Right lobe of liver (tissue), 4 donors: ENCODE results near the gene VGLL3.

Source experiments
- POLR2A ChIP-seq: fragments of 450-650 bp; IDR thresholded peaks from one replicate; pipeline ENCODE4 v1.6.1; 2017; ENCODE audit warnings: antibody characterized with exemption, mild to moderate bottlenecking
- TF ChIP-seq, protein P1 (sequence below), 4 donors: fragments of 200-600 bp in 3 of 4; fragments of 450-650 bp in 1 of 4; IDR thresholded peaks; one replicate each; pipeline versions ENCODE4 v1.5.1 to v1.8.0; 2016 to 2022; ENCODE audit warnings: antibody characterized with exemption in 4 of 4, mild to moderate bottlenecking in 2 of 4
- donor health status: DM: no; HTN: no; CAD: no.
- donor health status: DM: no; HTN: no; CAD: no.
- donor health status: DM: no; HTN: yes; CAD: no.

DNA sequence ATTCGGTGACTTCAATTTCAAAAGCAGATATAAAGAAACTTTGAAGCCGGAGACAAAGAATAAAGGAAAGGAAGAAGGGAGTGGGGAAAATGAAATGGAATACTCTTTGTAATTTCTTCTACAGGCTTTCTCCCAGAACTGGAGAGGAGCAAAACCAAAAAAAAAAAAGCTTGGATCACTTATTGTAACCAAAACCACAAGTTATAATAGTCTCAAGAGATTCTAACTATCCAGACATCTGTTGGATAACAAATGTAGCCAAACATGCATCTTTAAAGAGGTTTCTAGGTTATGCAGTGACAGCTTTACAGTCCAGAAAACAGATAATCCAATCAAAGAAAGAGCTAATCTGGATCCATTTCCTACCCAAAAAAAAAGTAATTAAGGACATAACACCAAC lies 36.2 kb downstream of the VGLL3 start:
- TF ChIP-seq, protein P1, sequence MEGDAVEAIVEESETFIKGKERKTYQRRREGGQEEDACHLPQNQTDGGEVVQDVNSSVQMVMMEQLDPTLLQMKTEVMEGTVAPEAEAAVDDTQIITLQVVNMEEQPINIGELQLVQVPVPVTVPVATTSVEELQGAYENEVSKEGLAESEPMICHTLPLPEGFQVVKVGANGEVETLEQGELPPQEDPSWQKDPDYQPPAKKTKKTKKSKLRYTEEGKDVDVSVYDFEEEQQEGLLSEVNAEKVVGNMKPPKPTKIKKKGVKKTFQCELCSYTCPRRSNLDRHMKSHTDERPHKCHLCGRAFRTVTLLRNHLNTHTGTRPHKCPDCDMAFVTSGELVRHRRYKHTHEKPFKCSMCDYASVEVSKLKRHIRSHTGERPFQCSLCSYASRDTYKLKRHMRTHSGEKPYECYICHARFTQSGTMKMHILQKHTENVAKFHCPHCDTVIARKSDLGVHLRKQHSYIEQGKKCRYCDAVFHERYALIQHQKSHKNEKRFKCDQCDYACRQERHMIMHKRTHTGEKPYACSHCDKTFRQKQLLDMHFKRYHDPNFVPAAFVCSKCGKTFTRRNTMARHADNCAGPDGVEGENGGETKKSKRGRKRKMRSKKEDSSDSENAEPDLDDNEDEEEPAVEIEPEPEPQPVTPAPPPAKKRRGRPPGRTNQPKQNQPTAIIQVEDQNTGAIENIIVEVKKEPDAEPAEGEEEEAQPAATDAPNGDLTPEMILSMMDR (IDR thresholded peaks at IDR 0.05), result no peak
- TF ChIP-seq POLR2A, result no peak
